Measurements from ENCODE around the gene BNIP3.

Gene BNIP3

DNA sequence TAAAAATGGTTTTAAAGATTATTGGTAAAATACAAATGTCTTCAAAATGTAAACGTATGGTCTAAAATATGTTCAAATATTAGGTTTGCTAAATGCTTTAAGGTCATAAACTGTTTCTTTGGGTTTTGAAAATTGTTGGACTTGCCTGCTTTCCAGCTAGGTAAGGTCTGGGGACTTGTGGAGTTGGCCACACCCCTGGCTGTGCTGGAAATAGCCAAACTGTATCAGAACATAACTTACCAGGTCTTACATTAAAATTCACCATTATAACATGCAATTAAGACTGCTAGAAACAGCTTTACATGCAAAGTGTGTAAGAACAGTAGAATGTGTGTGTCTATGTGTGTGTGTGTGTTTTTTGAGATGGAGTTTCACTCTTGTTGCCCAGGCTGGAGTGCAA is 29.7 kb upstream of the BNIP3 start:
- no peaks in the 10 kb centered on the region for H3K36me3 Mint-ChIP-seq (ENCODE audit: insufficient read depth)
- ATAC-seq (replicated peaks; ENCODE audit: extremely low read depth, poor library complexity, severe bottlenecking), result no peak
- H3K27ac Mint-ChIP-seq (ENCODE audit: low read depth), result no peak overlapping the region
- H3K4me1 Mint-ChIP-seq, result no peaks in the 10 kb centered on the region
- no peaks in the 10 kb centered on the region for H3K9me3 Mint-ChIP-seq
- H3K27me3 Mint-ChIP-seq, result peaks cover 46% of the 10 kb centered on the region
- DNase-seq (ENCODE audit: low spot score in 2 of 2), result no peak
- no peak overlapping the region for H3K4me3 Mint-ChIP-seq

- Mint-ChIP-seq H3K36me3 (ENCODE audit: insufficient read depth) (no peaks in the 10 kb centered on the region), H3K4me3 (no peak overlapping the region), H3K4me1 (no peaks in the 10 kb centered on the region), H3K9me3 (no peaks in the 10 kb centered on the region), H3K27ac (ENCODE audit: low read depth) (no peak overlapping the region), H3K27me3 (peaks cover 46% of the 10 kb centered on the region)
- DNase-seq (ENCODE audit: low spot score in 2 of 2) (no peak), ATAC-seq (replicated peaks; ENCODE audit: extremely low read depth, poor library complexity, severe bottlenecking) (no peak)
Observed at GRCh38 chr10:132011024-132011423, 29.3 kb upstream of the BNIP3 start.

GRCh38 chr10:132010483-132010882 is 28.8 kb upstream of the BNIP3 start:
- no peak for DNase-seq (ENCODE audit: low spot score in 2 of 2)
- peaks cover 46% of the 10 kb centered on the region for H3K27me3 Mint-ChIP-seq
- no peak for ATAC-seq (replicated peaks; ENCODE audit: extremely low read depth, poor library complexity, severe bottlenecking)

GRCh38 chr10:132009575-132009974 is 27.9 kb upstream of the BNIP3 start:
- no peaks in the 10 kb centered on the region for H3K4me1 Mint-ChIP-seq
- ATAC-seq (replicated peaks; ENCODE audit: extremely low read depth, poor library complexity, severe bottlenecking) (no peak), DNase-seq (ENCODE audit: low spot score in 2 of 2) (no peak)
- peaks cover 46% of the 10 kb centered on the region for H3K27me3 Mint-ChIP-seq
- H3K9me3 Mint-ChIP-seq, result no peaks in the 10 kb centered on the region
- no peak overlapping the region for H3K27ac Mint-ChIP-seq (ENCODE audit: low read depth)
- H3K36me3 Mint-ChIP-seq (ENCODE audit: insufficient read depth), result no peaks in the 10 kb centered on the region
- no peak overlapping the region for H3K4me3 Mint-ChIP-seq

More at GRCh38 chr10:132010483-132010882, 28.8 kb upstream of the BNIP3 start:
- Mint-ChIP-seq H3K27ac (ENCODE audit: low read depth) (no peak overlapping the region), H3K36me3 (ENCODE audit: insufficient read depth) (no peaks in the 10 kb centered on the region), H3K4me3 (no peak overlapping the region), H3K9me3 (no peaks in the 10 kb centered on the region), H3K4me1 (no peaks in the 10 kb centered on the region)

DNA sequence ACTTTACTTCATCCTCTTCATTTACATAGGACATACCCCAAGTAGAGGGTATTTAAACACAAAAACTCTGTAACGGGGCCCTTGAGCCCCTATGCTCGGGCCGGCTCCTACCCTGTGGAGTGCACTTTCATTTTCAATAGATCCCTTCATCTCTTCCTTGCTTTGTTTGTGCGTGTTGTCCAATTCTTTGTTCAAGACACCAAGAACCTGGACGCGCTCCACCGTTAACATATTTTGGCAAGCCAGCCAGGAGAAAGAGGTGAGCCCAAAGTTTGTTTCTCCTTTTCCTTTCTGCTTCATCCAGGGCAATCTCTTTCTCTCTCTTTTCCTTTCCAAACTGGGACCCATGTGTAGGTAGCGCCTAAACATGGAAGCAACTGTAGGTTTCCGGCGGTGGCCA is 26.0 kb upstream of the BNIP3 start:
- Mint-ChIP-seq H3K36me3 (ENCODE audit: insufficient read depth) (no peaks in the 10 kb centered on the region), H3K27ac (ENCODE audit: low read depth) (no peak overlapping the region), H3K4me3 (no peak overlapping the region), H3K4me1 (no peaks in the 10 kb centered on the region), H3K27me3 (peaks cover 50% of the 10 kb centered on the region), H3K9me3 (no peaks in the 10 kb centered on the region)
- DNase-seq (ENCODE audit: low spot score in 2 of 2), result no peak
- ATAC-seq (replicated peaks; ENCODE audit: extremely low read depth, poor library complexity, severe bottlenecking), result no peak

- H3K4me1 Mint-ChIP-seq, result no peaks in the 10 kb centered on the region
- no peak overlapping the region for H3K27ac Mint-ChIP-seq (ENCODE audit: low read depth)
- H3K9me3 Mint-ChIP-seq, result no peaks in the 10 kb centered on the region
- H3K4me3 Mint-ChIP-seq, result no peak overlapping the region
- peaks cover 57% of the 10 kb centered on the region for H3K27me3 Mint-ChIP-seq
- no peak for ATAC-seq (replicated peaks; ENCODE audit: extremely low read depth, poor library complexity, severe bottlenecking)
- H3K36me3 Mint-ChIP-seq (ENCODE audit: insufficient read depth), result peaks cover 3% of the 10 kb centered on the region
- no peak for DNase-seq (ENCODE audit: low spot score in 2 of 2)
Observed at GRCh38 chr10:132006966-132007365, 25.2 kb upstream of the BNIP3 start.

DNA sequence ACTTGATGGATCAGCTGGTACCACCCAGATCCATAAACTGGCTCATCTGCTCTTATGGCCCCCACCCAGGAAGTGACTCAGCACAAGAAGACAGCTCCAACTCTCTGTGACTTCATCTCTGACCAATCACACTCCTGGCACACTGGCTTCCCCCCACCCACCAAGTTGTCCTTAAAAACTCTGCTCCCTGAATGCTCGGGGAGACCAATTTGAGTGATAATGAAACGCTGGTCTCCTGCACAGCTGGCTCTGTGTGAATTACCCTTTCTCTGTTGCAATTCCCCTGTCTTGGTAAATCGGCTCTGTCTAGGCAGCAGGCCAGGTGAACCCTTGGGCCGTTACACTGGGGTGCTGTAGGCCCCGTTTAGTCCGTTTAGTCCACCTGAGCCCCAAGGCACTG is 23.4 kb upstream of the BNIP3 start:
- H3K27me3 Mint-ChIP-seq, result peaks cover 57% of the 10 kb centered on the region
- DNase-seq (ENCODE audit: low spot score in 2 of 2) (no peak), ATAC-seq (replicated peaks; ENCODE audit: extremely low read depth, poor library complexity, severe bottlenecking) (no peak)
- no peak overlapping the region for H3K27ac Mint-ChIP-seq (ENCODE audit: low read depth)
- no peaks in the 10 kb centered on the region for H3K4me1 Mint-ChIP-seq
- no peak overlapping the region for H3K4me3 Mint-ChIP-seq
- peaks cover 3% of the 10 kb centered on the region for H3K36me3 Mint-ChIP-seq (ENCODE audit: insufficient read depth)
- no peaks in the 10 kb centered on the region for H3K9me3 Mint-ChIP-seq

GRCh38 chr10:132004052-132004451 is 22.3 kb upstream of the BNIP3 start:
- H3K4me1 Mint-ChIP-seq, result no peaks in the 10 kb centered on the region
- peaks cover 3% of the 10 kb centered on the region for H3K36me3 Mint-ChIP-seq (ENCODE audit: insufficient read depth)
- no peaks in the 10 kb centered on the region for H3K9me3 Mint-ChIP-seq
- ATAC-seq (replicated peaks; ENCODE audit: extremely low read depth, poor library complexity, severe bottlenecking), result no peak
- DNase-seq (ENCODE audit: low spot score in 2 of 2), result no peak
- peaks cover 46% of the 10 kb centered on the region for H3K27me3 Mint-ChIP-seq
- H3K27ac Mint-ChIP-seq (ENCODE audit: low read depth), result no peak overlapping the region
- no peak overlapping the region for H3K4me3 Mint-ChIP-seq

DNA sequence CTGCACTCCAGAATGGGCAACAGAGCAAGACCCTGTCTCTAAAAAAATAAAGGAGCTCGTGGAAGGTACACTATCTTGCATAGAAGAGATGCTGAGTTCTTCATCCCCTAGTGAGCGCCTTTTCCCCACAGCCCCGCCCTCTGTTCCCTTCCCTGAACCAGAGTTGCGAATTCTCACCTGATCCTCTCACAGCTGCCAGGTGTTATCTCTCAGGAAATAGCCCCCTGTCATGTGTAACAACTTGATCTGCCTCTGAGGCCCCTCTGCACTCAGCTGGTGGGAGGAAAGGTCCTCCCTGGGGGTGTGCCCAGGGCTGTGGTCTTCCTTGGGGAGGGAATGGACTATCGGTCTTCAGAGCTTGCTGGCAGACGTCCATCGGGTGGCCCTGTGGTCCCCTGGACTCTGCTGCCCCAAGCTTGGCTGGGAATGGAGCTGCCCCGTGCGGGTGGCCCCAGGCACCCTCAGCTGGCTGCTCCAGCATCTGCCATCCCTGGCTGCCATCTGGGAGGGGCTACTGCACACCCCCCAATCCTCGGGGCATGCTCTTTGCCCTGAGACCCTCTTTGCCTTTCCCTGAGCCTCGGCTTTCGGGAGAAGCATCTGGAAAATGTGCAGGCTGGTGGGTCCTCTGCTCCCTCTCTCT is 21.7 kb upstream of the BNIP3 start:
- Mint-ChIP-seq H3K27ac (ENCODE audit: low read depth) (no peak overlapping the region), H3K9me3 (no peaks in the 10 kb centered on the region), H3K27me3 (peaks cover 40% of the 10 kb centered on the region), H3K36me3 (ENCODE audit: insufficient read depth) (peaks cover 3% of the 10 kb centered on the region), H3K4me3 (no peak overlapping the region), H3K4me1 (no peaks in the 10 kb centered on the region)
- ATAC-seq (replicated peaks; ENCODE audit: extremely low read depth, poor library complexity, severe bottlenecking), result no peak
- DNase-seq (ENCODE audit: low spot score in 2 of 2), result no peak

DNA sequence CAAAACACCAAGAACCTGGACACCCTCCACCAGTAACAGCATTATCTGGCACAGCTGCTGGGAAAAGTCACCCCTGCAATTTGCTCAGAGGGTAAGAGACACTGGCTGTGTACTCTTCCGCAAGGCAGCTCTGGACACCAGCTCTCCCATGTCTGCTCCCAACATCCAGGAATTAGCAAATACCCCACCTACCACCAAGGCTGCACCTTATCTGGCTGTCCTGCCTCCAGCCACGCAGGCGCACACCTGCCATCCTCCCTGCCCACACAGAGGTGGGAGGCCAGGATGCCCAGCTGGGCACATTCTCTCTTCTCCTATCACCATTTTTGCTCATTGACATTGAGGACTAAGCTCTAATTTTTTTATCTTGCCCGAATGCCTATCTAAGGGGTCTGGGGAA is 20.3 kb upstream of the BNIP3 start:
- DNase-seq (ENCODE audit: low spot score in 2 of 2) (no peak), ATAC-seq (replicated peaks; ENCODE audit: extremely low read depth, poor library complexity, severe bottlenecking) (no peak)
- H3K4me1 Mint-ChIP-seq, result peaks cover under 1% of the 10 kb centered on the region
- no peak overlapping the region for H3K27ac Mint-ChIP-seq (ENCODE audit: low read depth)
- H3K27me3 Mint-ChIP-seq, result peaks cover 30% of the 10 kb centered on the region
- H3K4me3 Mint-ChIP-seq, result no peak overlapping the region
- H3K36me3 Mint-ChIP-seq (ENCODE audit: insufficient read depth), result peaks cover 3% of the 10 kb centered on the region
- no peaks in the 10 kb centered on the region for H3K9me3 Mint-ChIP-seq

GRCh38 chr10:132001238-132001972 is 19.7 kb upstream of the BNIP3 start:
- Mint-ChIP-seq H3K9me3 (no peaks in the 10 kb centered on the region), H3K27ac (ENCODE audit: low read depth) (no peak overlapping the region), H3K4me3 (peak overlapping the region; percentile 35), H3K36me3 (ENCODE audit: insufficient read depth) (peaks cover 3% of the 10 kb centered on the region), H3K27me3 (peaks cover 30% of the 10 kb centered on the region), H3K4me1 (peaks cover 6% of the 10 kb centered on the region)
- ATAC-seq (replicated peaks; ENCODE audit: extremely low read depth, poor library complexity, severe bottlenecking) (no peak), DNase-seq (ENCODE audit: low spot score in 2 of 2) (no peak)

GRCh38 chr10:131998845-131999681 is 17.3 kb upstream of the BNIP3 start:
- DNase-seq (ENCODE audit: low spot score in 2 of 2) (no peak), ATAC-seq (replicated peaks; ENCODE audit: extremely low read depth, poor library complexity, severe bottlenecking) (no peak)
- Mint-ChIP-seq H3K27ac (ENCODE audit: low read depth) (no peak overlapping the region), H3K27me3 (peaks cover 31% of the 10 kb centered on the region), H3K36me3 (ENCODE audit: insufficient read depth) (peaks cover 3% of the 10 kb centered on the region), H3K4me1 (peaks cover 6% of the 10 kb centered on the region), H3K4me3 (no peak overlapping the region), H3K9me3 (no peaks in the 10 kb centered on the region)
